ENCODE data around the gene IL6.

DNA sequence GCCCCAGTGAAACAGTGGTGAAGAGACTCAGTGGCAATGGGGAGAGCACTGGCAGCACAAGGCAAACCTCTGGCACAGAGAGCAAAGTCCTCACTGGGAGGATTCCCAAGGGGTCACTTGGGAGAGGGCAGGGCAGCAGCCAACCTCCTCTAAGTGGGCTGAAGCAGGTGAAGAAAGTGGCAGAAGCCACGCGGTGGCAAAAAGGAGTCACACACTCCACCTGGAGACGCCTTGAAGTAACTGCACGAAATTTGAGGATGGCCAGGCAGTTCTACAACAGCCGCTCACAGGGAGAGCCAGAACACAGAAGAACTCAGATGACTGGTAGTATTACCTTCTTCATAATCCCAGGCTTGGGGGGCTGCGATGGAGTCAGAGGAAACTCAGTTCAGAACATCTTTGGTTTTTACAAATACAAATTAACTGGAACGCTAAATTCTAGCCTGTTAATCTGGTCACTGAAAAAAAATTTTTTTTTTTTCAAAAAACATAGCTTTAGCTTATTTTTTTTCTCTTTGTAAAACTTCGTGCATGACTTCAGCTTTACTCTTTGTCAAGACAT, 574 bp upstream of the IL6 start:
- TF ChIP-seq, protein P1, sequence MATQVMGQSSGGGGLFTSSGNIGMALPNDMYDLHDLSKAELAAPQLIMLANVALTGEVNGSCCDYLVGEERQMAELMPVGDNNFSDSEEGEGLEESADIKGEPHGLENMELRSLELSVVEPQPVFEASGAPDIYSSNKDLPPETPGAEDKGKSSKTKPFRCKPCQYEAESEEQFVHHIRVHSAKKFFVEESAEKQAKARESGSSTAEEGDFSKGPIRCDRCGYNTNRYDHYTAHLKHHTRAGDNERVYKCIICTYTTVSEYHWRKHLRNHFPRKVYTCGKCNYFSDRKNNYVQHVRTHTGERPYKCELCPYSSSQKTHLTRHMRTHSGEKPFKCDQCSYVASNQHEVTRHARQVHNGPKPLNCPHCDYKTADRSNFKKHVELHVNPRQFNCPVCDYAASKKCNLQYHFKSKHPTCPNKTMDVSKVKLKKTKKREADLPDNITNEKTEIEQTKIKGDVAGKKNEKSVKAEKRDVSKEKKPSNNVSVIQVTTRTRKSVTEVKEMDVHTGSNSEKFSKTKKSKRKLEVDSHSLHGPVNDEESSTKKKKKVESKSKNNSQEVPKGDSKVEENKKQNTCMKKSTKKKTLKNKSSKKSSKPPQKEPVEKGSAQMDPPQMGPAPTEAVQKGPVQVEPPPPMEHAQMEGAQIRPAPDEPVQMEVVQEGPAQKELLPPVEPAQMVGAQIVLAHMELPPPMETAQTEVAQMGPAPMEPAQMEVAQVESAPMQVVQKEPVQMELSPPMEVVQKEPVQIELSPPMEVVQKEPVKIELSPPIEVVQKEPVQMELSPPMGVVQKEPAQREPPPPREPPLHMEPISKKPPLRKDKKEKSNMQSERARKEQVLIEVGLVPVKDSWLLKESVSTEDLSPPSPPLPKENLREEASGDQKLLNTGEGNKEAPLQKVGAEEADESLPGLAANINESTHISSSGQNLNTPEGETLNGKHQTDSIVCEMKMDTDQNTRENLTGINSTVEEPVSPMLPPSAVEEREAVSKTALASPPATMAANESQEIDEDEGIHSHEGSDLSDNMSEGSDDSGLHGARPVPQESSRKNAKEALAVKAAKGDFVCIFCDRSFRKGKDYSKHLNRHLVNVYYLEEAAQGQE (IDR thresholded peaks at IDR 0.05; ENCODE audit: borderline replicate concordance) = no peak
- TF ChIP-seq, protein P2, sequence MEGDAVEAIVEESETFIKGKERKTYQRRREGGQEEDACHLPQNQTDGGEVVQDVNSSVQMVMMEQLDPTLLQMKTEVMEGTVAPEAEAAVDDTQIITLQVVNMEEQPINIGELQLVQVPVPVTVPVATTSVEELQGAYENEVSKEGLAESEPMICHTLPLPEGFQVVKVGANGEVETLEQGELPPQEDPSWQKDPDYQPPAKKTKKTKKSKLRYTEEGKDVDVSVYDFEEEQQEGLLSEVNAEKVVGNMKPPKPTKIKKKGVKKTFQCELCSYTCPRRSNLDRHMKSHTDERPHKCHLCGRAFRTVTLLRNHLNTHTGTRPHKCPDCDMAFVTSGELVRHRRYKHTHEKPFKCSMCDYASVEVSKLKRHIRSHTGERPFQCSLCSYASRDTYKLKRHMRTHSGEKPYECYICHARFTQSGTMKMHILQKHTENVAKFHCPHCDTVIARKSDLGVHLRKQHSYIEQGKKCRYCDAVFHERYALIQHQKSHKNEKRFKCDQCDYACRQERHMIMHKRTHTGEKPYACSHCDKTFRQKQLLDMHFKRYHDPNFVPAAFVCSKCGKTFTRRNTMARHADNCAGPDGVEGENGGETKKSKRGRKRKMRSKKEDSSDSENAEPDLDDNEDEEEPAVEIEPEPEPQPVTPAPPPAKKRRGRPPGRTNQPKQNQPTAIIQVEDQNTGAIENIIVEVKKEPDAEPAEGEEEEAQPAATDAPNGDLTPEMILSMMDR (IDR thresholded peaks at IDR 0.05; ENCODE audit: poor library complexity, severe bottlenecking) = no peak
- TF ChIP-seq EZH2 (IDR thresholded peaks at IDR 0.05; ENCODE audit: borderline replicate concordance, insufficient read depth, low read length, poor library complexity, severe bottlenecking) (no peak), EP300 (conservative IDR thresholded peaks at IDR 0.05; ENCODE audit: poor library complexity, severe bottlenecking) (no peak), POLR2AphosphoS5 (IDR thresholded peaks at IDR 0.05) (no peak), TAF1 (IDR thresholded peaks at IDR 0.05; ENCODE audit: low read depth) (no peak)

All from neural cell (in vitro differentiated cells).